ENCODE data around the gene PKD1L1. TPM values are rescaled to one million over a fixed set of nuclear protein-coding genes. Genes with fewer than 3 reads are reported as not detected.

PKD1L1 gene
- total RNA-seq, 2 donors from 2014 or later = 0.59 to 40.9 TPM

GRCh38 chr7:47776335-47776734 is 171.9 kb downstream of the PKD1L1 start:
- Histone ChIP-seq H3K4me1 (replicated peaks) (no peaks in the 10 kb centered on the region), H3K27ac (no peak overlapping the region), H3K9me3 (no peaks in the 10 kb centered on the region), H3K27me3 (replicated peaks; ENCODE audit: insufficient read depth) (no peaks in the 10 kb centered on the region), H3K4me3 (no peak overlapping the region), H3K36me3 (no peaks in the 10 kb centered on the region)
- 100% methylated on average over 1 of the region's 1 CpG for WGBS
- intact Hi-C loops (cut with DNase I) = no loop called here
- TF ChIP-seq POLR2AphosphoS5 (IDR thresholded peaks at IDR 0.05) = no peak
- TF ChIP-seq CTCF (IDR thresholded peaks at IDR 0.05) = no peak
- no peak for TF ChIP-seq POLR2A (IDR thresholded peaks at IDR 0.05)
- no peak for DNase-seq (ENCODE audit: low spot score)

- Histone ChIP-seq H3K4me1 (replicated peaks) (no peaks in the 10 kb centered on the region), H3K9me3 (no peaks in the 10 kb centered on the region), H3K36me3 (no peaks in the 10 kb centered on the region), H3K27me3 (replicated peaks; ENCODE audit: insufficient read depth) (no peaks in the 10 kb centered on the region), H3K27ac (no peak overlapping the region), H3K4me3 (no peak overlapping the region)
- WGBS = 45% methylated on average over 2 of the region's 2 CpGs
- TF ChIP-seq POLR2A (IDR thresholded peaks at IDR 0.05) (no peak), CTCF (IDR thresholded peaks at IDR 0.05) (no peak), POLR2AphosphoS5 (IDR thresholded peaks at IDR 0.05) (no peak)
- intact Hi-C loops (cut with DNase I) = no loop called here
- no peak for DNase-seq (ENCODE audit: low spot score)
These were observed 173.0 kb downstream of the PKD1L1 start for GRCh38 chr7:47775238-47775637.

GRCh38 chr7:47772492-47772891 is 175.8 kb downstream of the PKD1L1 start:
- no peak for DNase-seq (ENCODE audit: low spot score)
- H3K4me3 ChIP-seq = no peak overlapping the region
- TF ChIP-seq POLR2A (IDR thresholded peaks at IDR 0.05) (no peak), CTCF (IDR thresholded peaks at IDR 0.05) (no peak), POLR2AphosphoS5 (IDR thresholded peaks at IDR 0.05) (no peak)
- H3K36me3 ChIP-seq = no peaks in the 10 kb centered on the region
- H3K9me3 ChIP-seq = no peaks in the 10 kb centered on the region
- intact Hi-C loops (cut with DNase I) = no loop called here
- H3K27me3 ChIP-seq (replicated peaks; ENCODE audit: insufficient read depth) = no peaks in the 10 kb centered on the region
- no peak overlapping the region for H3K27ac ChIP-seq
- 97% methylated on average over 4 of the region's 4 CpGs for WGBS
- no peaks in the 10 kb centered on the region for H3K4me1 ChIP-seq (replicated peaks)

GRCh38 chr7:47771990-47772360 is 176.3 kb downstream of the PKD1L1 start:
- TF ChIP-seq POLR2A (IDR thresholded peaks at IDR 0.05) = no peak
- no peak for TF ChIP-seq CTCF (IDR thresholded peaks at IDR 0.05)
- no peak for TF ChIP-seq POLR2AphosphoS5 (IDR thresholded peaks at IDR 0.05)
- WGBS = 63% methylated on average over 5 of the region's 5 CpGs
- H3K4me3 ChIP-seq = no peak overlapping the region
- intact Hi-C loops (cut with DNase I) = no loop called here
- DNase-seq (ENCODE audit: low spot score) = no peak
- H3K36me3 ChIP-seq = no peaks in the 10 kb centered on the region
- H3K4me1 ChIP-seq (replicated peaks) = no peaks in the 10 kb centered on the region
- H3K27me3 ChIP-seq (replicated peaks; ENCODE audit: insufficient read depth) = no peaks in the 10 kb centered on the region
- no peak overlapping the region for H3K27ac ChIP-seq
- H3K9me3 ChIP-seq = no peaks in the 10 kb centered on the region

GRCh38 chr7:47771336-47771989 is 176.8 kb downstream of the PKD1L1 start:
- no peak for DNase-seq (ENCODE audit: low spot score)
- Histone ChIP-seq H3K9me3 (no peaks in the 10 kb centered on the region), H3K27ac (no peak overlapping the region), H3K27me3 (replicated peaks; ENCODE audit: insufficient read depth) (no peaks in the 10 kb centered on the region), H3K4me3 (no peak overlapping the region), H3K4me1 (replicated peaks) (no peaks in the 10 kb centered on the region), H3K36me3 (no peaks in the 10 kb centered on the region)
- intact Hi-C loops (cut with DNase I) = no loop called here
- TF ChIP-seq CTCF (IDR thresholded peaks at IDR 0.05) (no peak), POLR2AphosphoS5 (IDR thresholded peaks at IDR 0.05) (no peak), POLR2A (IDR thresholded peaks at IDR 0.05) (no peak)
- WGBS = 71% methylated on average over 5 of the region's 5 CpGs

Data from prostate gland (tissue), 2 donors.